ENCODE results near the gene CACNG4. TPM values are rescaled to one million over a fixed set of nuclear protein-coding genes. Genes with fewer than 3 reads are reported as not detected.

CACNG4 gene
- total and polyA plus RNA-seq, 2 experiments from 2014 or later = 1.6 to 4.1 TPM

DNA sequence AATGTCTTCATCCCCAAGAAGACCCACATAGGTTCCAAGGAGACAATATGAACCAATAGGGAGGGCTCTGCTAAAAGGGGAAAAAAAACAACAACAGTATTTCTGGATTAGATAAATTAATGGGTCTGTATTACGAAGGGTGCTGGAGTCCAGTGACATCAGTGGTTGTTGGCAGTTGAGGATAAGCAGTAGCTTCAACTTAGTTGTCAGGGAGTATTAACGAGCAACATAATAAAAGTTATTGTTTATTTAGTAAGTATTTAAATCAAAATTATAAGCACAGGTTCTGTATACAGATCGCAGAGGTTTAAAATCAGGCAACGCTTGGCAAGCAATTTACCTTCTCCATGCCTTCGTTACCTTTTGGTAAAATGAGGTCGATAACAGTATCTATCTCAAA, 7.6 kb upstream of the CACNG4 start:
- no peaks in the 10 kb centered on the region for H3K27me3 ChIP-seq (ENCODE audit: insufficient read depth)
- ATAC-seq (no peak), DNase-seq (ENCODE audit: low spot score) (no peak)
- H4K20me1 ChIP-seq (replicated peaks; ENCODE audit: insufficient read depth) = no peaks in the 10 kb centered on the region
- H3K4me3 ChIP-seq = no peak overlapping the region
- H3K27ac ChIP-seq (ENCODE audit: low read depth) = no peak overlapping the region
- no peak overlapping the region for H2AFZ ChIP-seq
- no peak overlapping the region for H3K4me2 ChIP-seq
- Mint-ChIP-seq H3K27me3 (ENCODE audit: insufficient read depth, low read depth, poor library complexity) (peaks cover 17% of the 10 kb centered on the region), H3K27ac (no peak overlapping the region), H3K9me3 (no peaks in the 10 kb centered on the region), H3K36me3 (ENCODE audit: low read depth) (no peaks in the 10 kb centered on the region), H3K4me1 (peaks cover 23% of the 10 kb centered on the region), H3K4me3 (no peak overlapping the region)
- TF ChIP-seq ZNF114 (CRISPR knock-in tag; IDR thresholded peaks at IDR 0.05) = no peak
- TF ChIP-seq EZH2phosphoT487 (IDR thresholded peaks at IDR 0.05; ENCODE audit: unreplicated experiment) = no peak
- TF ChIP-seq, protein P1, sequence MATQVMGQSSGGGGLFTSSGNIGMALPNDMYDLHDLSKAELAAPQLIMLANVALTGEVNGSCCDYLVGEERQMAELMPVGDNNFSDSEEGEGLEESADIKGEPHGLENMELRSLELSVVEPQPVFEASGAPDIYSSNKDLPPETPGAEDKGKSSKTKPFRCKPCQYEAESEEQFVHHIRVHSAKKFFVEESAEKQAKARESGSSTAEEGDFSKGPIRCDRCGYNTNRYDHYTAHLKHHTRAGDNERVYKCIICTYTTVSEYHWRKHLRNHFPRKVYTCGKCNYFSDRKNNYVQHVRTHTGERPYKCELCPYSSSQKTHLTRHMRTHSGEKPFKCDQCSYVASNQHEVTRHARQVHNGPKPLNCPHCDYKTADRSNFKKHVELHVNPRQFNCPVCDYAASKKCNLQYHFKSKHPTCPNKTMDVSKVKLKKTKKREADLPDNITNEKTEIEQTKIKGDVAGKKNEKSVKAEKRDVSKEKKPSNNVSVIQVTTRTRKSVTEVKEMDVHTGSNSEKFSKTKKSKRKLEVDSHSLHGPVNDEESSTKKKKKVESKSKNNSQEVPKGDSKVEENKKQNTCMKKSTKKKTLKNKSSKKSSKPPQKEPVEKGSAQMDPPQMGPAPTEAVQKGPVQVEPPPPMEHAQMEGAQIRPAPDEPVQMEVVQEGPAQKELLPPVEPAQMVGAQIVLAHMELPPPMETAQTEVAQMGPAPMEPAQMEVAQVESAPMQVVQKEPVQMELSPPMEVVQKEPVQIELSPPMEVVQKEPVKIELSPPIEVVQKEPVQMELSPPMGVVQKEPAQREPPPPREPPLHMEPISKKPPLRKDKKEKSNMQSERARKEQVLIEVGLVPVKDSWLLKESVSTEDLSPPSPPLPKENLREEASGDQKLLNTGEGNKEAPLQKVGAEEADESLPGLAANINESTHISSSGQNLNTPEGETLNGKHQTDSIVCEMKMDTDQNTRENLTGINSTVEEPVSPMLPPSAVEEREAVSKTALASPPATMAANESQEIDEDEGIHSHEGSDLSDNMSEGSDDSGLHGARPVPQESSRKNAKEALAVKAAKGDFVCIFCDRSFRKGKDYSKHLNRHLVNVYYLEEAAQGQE (IDR thresholded peaks at IDR 0.05; ENCODE audit: unreplicated experiment) = no peak
- no peak for TF ChIP-seq CREB1 (CRISPR knock-in tag; IDR thresholded peaks at IDR 0.05; ENCODE audit: low read depth)
- TF ChIP-seq EZH2 (IDR thresholded peaks at IDR 0.05; ENCODE audit: low read depth, unreplicated experiment) = no peak
- TF ChIP-seq, protein P2, sequence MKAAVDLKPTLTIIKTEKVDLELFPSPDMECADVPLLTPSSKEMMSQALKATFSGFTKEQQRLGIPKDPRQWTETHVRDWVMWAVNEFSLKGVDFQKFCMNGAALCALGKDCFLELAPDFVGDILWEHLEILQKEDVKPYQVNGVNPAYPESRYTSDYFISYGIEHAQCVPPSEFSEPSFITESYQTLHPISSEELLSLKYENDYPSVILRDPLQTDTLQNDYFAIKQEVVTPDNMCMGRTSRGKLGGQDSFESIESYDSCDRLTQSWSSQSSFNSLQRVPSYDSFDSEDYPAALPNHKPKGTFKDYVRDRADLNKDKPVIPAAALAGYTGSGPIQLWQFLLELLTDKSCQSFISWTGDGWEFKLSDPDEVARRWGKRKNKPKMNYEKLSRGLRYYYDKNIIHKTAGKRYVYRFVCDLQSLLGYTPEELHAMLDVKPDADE (IDR thresholded peaks at IDR 0.05) = no peak
- TF ChIP-seq POLR2AphosphoS5 (IDR thresholded peaks at IDR 0.05; ENCODE audit: low read depth) = no peak
- no peak for TF ChIP-seq NANOG (IDR thresholded peaks at IDR 0.05; ENCODE audit: borderline replicate concordance)
- TF ChIP-seq, protein P3, sequence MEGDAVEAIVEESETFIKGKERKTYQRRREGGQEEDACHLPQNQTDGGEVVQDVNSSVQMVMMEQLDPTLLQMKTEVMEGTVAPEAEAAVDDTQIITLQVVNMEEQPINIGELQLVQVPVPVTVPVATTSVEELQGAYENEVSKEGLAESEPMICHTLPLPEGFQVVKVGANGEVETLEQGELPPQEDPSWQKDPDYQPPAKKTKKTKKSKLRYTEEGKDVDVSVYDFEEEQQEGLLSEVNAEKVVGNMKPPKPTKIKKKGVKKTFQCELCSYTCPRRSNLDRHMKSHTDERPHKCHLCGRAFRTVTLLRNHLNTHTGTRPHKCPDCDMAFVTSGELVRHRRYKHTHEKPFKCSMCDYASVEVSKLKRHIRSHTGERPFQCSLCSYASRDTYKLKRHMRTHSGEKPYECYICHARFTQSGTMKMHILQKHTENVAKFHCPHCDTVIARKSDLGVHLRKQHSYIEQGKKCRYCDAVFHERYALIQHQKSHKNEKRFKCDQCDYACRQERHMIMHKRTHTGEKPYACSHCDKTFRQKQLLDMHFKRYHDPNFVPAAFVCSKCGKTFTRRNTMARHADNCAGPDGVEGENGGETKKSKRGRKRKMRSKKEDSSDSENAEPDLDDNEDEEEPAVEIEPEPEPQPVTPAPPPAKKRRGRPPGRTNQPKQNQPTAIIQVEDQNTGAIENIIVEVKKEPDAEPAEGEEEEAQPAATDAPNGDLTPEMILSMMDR (conservative IDR thresholded peaks at IDR 0.05; ENCODE audit: low read depth in 2 of 2) = no peak
- TF ChIP-seq, protein P4, sequence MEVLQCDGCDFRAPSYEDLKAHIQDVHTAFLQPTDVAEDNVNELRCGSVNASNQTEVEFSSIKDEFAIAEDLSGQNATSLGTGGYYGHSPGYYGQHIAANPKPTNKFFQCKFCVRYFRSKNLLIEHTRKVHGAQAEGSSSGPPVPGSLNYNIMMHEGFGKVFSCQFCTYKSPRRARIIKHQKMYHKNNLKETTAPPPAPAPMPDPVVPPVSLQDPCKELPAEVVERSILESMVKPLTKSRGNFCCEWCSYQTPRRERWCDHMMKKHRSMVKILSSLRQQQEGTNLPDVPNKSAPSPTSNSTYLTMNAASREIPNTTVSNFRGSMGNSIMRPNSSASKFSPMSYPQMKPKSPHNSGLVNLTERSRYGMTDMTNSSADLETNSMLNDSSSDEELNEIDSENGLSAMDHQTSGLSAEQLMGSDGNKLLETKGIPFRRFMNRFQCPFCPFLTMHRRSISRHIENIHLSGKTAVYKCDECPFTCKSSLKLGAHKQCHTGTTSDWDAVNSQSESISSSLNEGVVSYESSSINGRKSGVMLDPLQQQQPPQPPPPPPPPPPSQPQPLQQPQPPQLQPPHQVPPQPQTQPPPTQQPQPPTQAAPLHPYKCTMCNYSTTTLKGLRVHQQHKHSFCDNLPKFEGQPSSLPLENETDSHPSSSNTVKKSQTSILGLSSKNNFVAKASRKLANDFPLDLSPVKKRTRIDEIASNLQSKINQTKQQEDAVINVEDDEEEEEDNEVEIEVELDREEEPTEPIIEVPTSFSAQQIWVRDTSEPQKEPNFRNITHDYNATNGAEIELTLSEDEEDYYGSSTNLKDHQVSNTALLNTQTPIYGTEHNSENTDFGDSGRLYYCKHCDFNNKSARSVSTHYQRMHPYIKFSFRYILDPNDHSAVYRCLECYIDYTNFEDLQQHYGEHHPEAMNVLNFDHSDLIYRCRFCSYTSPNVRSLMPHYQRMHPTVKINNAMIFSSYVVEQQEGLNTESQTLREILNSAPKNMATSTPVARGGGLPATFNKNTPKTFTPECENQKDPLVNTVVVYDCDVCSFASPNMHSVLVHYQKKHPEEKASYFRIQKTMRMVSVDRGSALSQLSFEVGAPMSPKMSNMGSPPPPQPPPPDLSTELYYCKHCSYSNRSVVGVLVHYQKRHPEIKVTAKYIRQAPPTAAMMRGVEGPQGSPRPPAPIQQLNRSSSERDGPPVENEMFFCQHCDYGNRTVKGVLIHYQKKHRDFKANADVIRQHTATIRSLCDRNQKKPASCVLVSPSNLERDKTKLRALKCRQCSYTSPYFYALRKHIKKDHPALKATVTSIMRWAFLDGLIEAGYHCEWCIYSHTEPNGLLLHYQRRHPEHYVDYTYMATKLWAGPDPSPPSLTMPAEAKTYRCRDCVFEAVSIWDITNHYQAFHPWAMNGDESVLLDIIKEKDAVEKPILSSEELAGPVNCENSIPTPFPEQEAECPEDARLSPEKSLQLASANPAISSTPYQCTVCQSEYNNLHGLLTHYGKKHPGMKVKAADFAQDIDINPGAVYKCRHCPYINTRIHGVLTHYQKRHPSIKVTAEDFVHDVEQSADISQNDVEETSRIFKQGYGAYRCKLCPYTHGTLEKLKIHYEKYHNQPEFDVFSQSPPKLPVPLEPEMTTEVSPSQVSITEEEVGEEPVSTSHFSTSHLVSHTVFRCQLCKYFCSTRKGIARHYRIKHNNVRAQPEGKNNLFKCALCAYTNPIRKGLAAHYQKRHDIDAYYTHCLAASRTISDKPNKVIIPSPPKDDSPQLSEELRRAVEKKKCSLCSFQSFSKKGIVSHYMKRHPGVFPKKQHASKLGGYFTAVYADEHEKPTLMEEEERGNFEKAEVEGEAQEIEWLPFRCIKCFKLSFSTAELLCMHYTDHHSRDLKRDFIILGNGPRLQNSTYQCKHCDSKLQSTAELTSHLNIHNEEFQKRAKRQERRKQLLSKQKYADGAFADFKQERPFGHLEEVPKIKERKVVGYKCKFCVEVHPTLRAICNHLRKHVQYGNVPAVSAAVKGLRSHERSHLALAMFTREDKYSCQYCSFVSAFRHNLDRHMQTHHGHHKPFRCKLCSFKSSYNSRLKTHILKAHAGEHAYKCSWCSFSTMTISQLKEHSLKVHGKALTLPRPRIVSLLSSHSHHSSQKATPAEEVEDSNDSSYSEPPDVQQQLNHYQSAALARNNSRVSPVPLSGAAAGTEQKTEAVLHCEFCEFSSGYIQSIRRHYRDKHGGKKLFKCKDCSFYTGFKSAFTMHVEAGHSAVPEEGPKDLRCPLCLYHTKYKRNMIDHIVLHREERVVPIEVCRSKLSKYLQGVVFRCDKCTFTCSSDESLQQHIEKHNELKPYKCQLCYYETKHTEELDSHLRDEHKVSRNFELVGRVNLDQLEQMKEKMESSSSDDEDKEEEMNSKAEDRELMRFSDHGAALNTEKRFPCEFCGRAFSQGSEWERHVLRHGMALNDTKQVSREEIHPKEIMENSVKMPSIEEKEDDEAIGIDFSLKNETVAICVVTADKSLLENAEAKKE (CRISPR knock-in tag; IDR thresholded peaks at IDR 0.05) = no peak
- no peak for TF ChIP-seq JUNB (IDR thresholded peaks at IDR 0.05; ENCODE audit: unreplicated experiment)
- H3K4me1 ChIP-seq (ENCODE audit: insufficient read depth) = peaks cover 9% of the 10 kb centered on the region
- no peaks in the 10 kb centered on the region for H3K36me3 ChIP-seq (ENCODE audit: insufficient read depth)
- H3K9me2 ChIP-seq (ENCODE audit: insufficient read depth) = no peaks in the 10 kb centered on the region
- no peaks in the 10 kb centered on the region for H3F3A ChIP-seq (replicated peaks; ENCODE audit: low read depth)
- H3K79me2 ChIP-seq (replicated peaks; ENCODE audit: insufficient read depth) = no peaks in the 10 kb centered on the region

All from GM23338 (cell line).